ENCODE results near the gene CITED2.

DNA sequence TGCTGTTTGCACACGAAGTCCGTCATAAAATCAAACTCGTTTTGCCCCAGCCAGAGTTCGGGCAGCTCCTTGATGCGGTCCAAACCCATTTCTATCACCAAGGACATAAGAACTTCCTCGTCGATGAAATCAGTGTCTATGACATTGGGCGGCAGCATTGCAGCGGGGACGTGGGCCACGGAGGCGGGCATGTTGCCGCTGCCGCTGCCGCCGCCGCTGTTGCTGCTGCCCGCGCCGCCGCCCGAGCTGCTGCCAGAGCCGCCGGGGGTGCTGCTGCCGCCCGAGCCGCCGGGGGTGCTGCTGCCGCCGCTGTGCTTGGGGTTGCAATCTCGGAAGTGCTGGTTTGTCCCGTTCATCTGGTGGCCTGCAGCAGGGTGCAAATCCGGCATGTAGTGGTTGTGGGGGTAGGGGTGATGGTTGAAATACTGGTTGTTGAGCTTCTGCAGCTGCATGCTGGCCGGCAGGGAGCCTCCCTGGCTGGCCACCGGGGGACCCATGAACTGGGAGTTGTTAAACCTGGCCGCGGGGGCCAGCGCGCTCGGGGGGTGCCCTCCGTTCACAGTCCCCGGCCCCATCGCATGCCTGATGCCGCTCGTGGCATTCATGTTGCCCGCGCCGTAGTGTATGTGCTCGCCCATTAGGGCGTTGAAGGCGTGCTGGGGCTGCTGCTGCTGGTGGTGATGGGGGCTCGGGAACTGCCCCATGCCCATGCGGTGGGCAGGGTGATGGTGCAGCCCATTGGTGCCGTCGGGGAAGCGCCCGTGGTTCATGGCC is 1.1 kb downstream of the CITED2 start:
- no peak for TF ChIP-seq RAD21 (IDR thresholded peaks at IDR 0.05; ENCODE audit: low read depth)
- TF ChIP-seq EGR1 (IDR thresholded peaks at IDR 0.05), result no peak
- no peak for TF ChIP-seq YY1 (IDR thresholded peaks at IDR 0.05; ENCODE audit: low read depth)

Measured in Ishikawa (cell line).